Measurements from ENCODE around the gene AACS.

GRCh38 chr12:125081427-125081826 lies 16.2 kb downstream of the AACS start:
- TF ChIP-seq CTCF (optimal IDR thresholded peaks at IDR 0.05 in 1 of 3, IDR thresholded peaks at IDR 0.05 in 1 of 3, conservative IDR thresholded peaks at IDR 0.05 in 1 of 3; ENCODE audit: extremely low read depth in 1 of 3, insufficient read depth in 2 of 3, low read length in 3 of 3) (no peak), EZH2 (IDR thresholded peaks at IDR 0.05; ENCODE audit: low read length) (no peak)
